ENCODE measurements around the gene FUOM.

DNA sequence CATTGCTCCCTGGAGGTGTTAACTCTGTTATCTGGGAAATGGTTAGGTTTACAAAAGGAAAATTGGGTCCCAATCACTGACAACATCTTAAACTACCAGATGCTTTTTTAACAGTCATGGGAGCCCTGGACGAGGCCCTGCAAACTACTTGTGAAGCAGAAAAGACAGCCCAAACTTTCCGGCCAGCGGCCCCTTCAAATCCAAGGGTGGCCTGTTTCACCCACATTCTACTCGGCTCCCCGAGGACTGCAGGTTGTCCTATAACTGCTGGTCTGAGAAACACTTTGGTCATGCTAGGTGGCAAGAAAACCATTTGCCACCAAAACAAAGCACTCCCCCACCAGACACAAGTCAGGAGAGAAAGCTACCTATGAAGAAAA is 51.7 kb downstream of the FUOM start:
- no peak for TF ChIP-seq SOX6 (IDR thresholded peaks at IDR 0.05)
- TF ChIP-seq KHSRP (IDR thresholded peaks at IDR 0.05), result no peak
- TF ChIP-seq, protein P1, sequence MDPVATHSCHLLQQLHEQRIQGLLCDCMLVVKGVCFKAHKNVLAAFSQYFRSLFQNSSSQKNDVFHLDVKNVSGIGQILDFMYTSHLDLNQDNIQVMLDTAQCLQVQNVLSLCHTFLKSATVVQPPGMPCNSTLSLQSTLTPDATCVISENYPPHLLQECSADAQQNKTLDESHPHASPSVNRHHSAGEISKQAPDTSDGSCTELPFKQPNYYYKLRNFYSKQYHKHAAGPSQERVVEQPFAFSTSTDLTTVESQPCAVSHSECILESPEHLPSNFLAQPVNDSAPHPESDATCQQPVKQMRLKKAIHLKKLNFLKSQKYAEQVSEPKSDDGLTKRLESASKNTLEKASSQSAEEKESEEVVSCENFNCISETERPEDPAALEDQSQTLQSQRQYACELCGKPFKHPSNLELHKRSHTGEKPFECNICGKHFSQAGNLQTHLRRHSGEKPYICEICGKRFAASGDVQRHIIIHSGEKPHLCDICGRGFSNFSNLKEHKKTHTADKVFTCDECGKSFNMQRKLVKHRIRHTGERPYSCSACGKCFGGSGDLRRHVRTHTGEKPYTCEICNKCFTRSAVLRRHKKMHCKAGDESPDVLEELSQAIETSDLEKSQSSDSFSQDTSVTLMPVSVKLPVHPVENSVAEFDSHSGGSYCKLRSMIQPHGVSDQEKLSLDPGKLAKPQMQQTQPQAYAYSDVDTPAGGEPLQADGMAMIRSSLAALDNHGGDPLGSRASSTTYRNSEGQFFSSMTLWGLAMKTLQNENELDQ (CRISPR knock-in tag; IDR thresholded peaks at IDR 0.05; ENCODE audit: borderline replicate concordance), result no peak
- no peak for TF ChIP-seq ZNF785 (CRISPR knock-in tag; IDR thresholded peaks at IDR 0.05)
- TF ChIP-seq DPF2 (IDR thresholded peaks at IDR 0.05), result no peak
- TF ChIP-seq, protein P2, sequence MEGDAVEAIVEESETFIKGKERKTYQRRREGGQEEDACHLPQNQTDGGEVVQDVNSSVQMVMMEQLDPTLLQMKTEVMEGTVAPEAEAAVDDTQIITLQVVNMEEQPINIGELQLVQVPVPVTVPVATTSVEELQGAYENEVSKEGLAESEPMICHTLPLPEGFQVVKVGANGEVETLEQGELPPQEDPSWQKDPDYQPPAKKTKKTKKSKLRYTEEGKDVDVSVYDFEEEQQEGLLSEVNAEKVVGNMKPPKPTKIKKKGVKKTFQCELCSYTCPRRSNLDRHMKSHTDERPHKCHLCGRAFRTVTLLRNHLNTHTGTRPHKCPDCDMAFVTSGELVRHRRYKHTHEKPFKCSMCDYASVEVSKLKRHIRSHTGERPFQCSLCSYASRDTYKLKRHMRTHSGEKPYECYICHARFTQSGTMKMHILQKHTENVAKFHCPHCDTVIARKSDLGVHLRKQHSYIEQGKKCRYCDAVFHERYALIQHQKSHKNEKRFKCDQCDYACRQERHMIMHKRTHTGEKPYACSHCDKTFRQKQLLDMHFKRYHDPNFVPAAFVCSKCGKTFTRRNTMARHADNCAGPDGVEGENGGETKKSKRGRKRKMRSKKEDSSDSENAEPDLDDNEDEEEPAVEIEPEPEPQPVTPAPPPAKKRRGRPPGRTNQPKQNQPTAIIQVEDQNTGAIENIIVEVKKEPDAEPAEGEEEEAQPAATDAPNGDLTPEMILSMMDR (IDR thresholded peaks at IDR 0.05 in 2 of 3, conservative IDR thresholded peaks at IDR 0.05 in 1 of 3; ENCODE audit: insufficient read depth in 2 of 3, low read depth in 1 of 3, low read length in 3 of 3), result no peak
- no peak for TF ChIP-seq KLF10 (CRISPR knock-in tag; IDR thresholded peaks at IDR 0.05)
- TF ChIP-seq, protein P3, sequence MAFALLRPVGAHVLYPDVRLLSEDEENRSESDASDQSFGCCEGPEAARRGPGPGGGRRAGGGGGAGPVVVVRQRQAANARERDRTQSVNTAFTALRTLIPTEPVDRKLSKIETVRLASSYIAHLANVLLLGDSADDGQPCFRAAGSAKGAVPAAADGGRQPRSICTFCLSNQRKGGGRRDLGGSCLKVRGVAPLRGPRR (CRISPR knock-in tag; IDR thresholded peaks at IDR 0.05), result no peak
- no peak for TF ChIP-seq NR3C1 (CRISPR knock-in tag; IDR thresholded peaks at IDR 0.05)

All from K562 (cell line).